GM23338 (cell line): Measurements from ENCODE around the gene MPDU1. TPM values are rescaled to one million over a fixed set of nuclear protein-coding genes. Genes with fewer than 3 reads are reported as not detected.

Experiments
- ATAC-seq: fragments of 200-7000 bp; cut with Tn5 transposase; 3 replicates; pipeline ENCODE4 v1.9.1; 2020
- DNase-seq: peaks from one replicate; pipeline ENCODE4 v3.0.0-alpha.2; 2015; ENCODE audit warnings: low spot score
- H2AFZ ChIP-seq: fragments of 200-600 bp; sonication (generic); 2 replicates; pipeline ENCODE4 v1.8.0; 2016; ENCODE audit warnings: antibody characterized with exemption, mild to moderate bottlenecking, moderate library complexity
- H3F3A ChIP-seq: fragments of 200-600 bp; sonication (generic); replicated peaks from 2 replicates; pipeline ENCODE4 v1.8.0; 2017; ENCODE audit warnings: antibody characterized with exemption, mixed run types, low read depth
- H3K27ac ChIP-seq: fragments of 200-600 bp; sonication (generic); 2 replicates; pipeline ENCODE4 v1.6.1; 2016; ENCODE audit warnings: low read depth
- H3K27me3 ChIP-seq: fragments of 200-600 bp; sonication (generic); 2 replicates; pipeline ENCODE4 v1.8.0; 2016; ENCODE audit warnings: mild to moderate bottlenecking, mixed run types, moderate library complexity; ENCODE audit not compliant: insufficient read depth
- H3K36me3 ChIP-seq: fragments of 200-600 bp; sonication (generic); 2 replicates; pipeline ENCODE4 v1.8.0; 2016; ENCODE audit warnings: mild to moderate bottlenecking; ENCODE audit not compliant: insufficient read depth
- H3K4me1 ChIP-seq: fragments of 200-600 bp; sonication (generic); 2 replicates; pipeline ENCODE4 v1.8.0; 2016; ENCODE audit warnings: mild to moderate bottlenecking, moderate library complexity; ENCODE audit not compliant: insufficient read depth
- H3K4me2 ChIP-seq: fragments of 200-600 bp; sonication (generic); 2 replicates; pipeline ENCODE4 v1.7.1; 2017; ENCODE audit warnings: mixed run types
- H3K4me3 ChIP-seq: fragments of 200-600 bp; sonication (generic); 2 replicates; pipeline ENCODE4 v1.6.1; 2016; ENCODE audit warnings: mixed run types
- H3K79me2 ChIP-seq: fragments of 200-600 bp; sonication (generic); replicated peaks from 2 replicates; pipeline ENCODE4 v1.8.0; 2017; ENCODE audit warnings: mild to moderate bottlenecking; ENCODE audit not compliant: insufficient read depth
- H3K9me2 ChIP-seq: fragments of 200-600 bp; sonication (generic); 2 replicates; pipeline ENCODE4 v1.8.0; 2017; ENCODE audit not compliant: insufficient read depth
- H4K20me1 ChIP-seq: fragments of 200-600 bp; sonication (generic); replicated peaks from 2 replicates; pipeline ENCODE4 v1.8.0; 2017; ENCODE audit warnings: mild to moderate bottlenecking; ENCODE audit not compliant: insufficient read depth
- H3K27ac Mint-ChIP-seq: 2 replicates; pipeline ENCODE4 v1.8.0; 2020; ENCODE audit warnings: inconsistent platforms, mild to moderate bottlenecking, moderate library complexity, mixed read lengths
- H3K27me3 Mint-ChIP-seq: 3 replicates; pipeline ENCODE4 v1.8.0; 2022; ENCODE audit warnings: low read depth, mild to moderate bottlenecking, moderate library complexity, mixed read lengths, inconsistent platforms; ENCODE audit not compliant: insufficient read depth, poor library complexity
- H3K36me3 Mint-ChIP-seq: 3 replicates; pipeline ENCODE4 v1.8.0; 2021; ENCODE audit warnings: low read depth, mild to moderate bottlenecking, inconsistent platforms, moderate library complexity, mixed read lengths
- H3K4me1 Mint-ChIP-seq: 3 replicates; pipeline ENCODE4 v1.8.0; 2020; ENCODE audit warnings: mild to moderate bottlenecking, inconsistent platforms, mixed read lengths
- H3K4me3 Mint-ChIP-seq: 3 replicates; pipeline ENCODE4 v1.8.0; 2021; ENCODE audit warnings: moderate library complexity, mild to moderate bottlenecking, inconsistent platforms, mixed read lengths
- H3K9me3 Mint-ChIP-seq: 3 replicates; pipeline ENCODE4 v1.8.0; 2020; ENCODE audit warnings: moderate library complexity, mild to moderate bottlenecking, inconsistent platforms, mixed read lengths
- CREB1 ChIP-seq: fragments of 250-450 bp; sonication (Bioruptor Pico); IDR thresholded peaks from 2 replicates; pipeline ENCODE4 v1.5.0; 2020; ENCODE audit warnings: low read depth, mild to moderate bottlenecking, moderate library complexity
- EZH2 ChIP-seq: fragments of 200-600 bp; sonication (generic); IDR thresholded peaks from one replicate; pipeline ENCODE4 v1.8.0; 2017; ENCODE audit warnings: antibody characterized with exemption, mild to moderate bottlenecking, low read depth; ENCODE audit not compliant: unreplicated experiment
- JUNB ChIP-seq: IDR thresholded peaks from one replicate; pipeline ENCODE4 v1.6.1; 2016; ENCODE audit warnings: antibody characterized with exemption; ENCODE audit not compliant: unreplicated experiment
- NANOG ChIP-seq: IDR thresholded peaks from 2 replicates; pipeline ENCODE4 v1.6.1; 2016; ENCODE audit warnings: antibody characterized with exemption, borderline replicate concordance
- STAT1 ChIP-seq: IDR thresholded peaks from one replicate; pipeline ENCODE4 v1.6.1; 2016; ENCODE audit warnings: antibody characterized with exemption; ENCODE audit not compliant: unreplicated experiment
- ZNF114 ChIP-seq: fragments of 250-450 bp; sonication (Bioruptor Pico); IDR thresholded peaks from 2 replicates; pipeline ENCODE4 v1.5.0; 2020; ENCODE audit warnings: mild to moderate bottlenecking, moderate library complexity
- polyA plus RNA-seq: library from polyadenylated mRNA; unstranded; fragments of >200 nt; fragmentation: Nextera tagmentation; extraction: Ambion mirVana; gene quantifications from 2 replicates; pipeline ENCODE4 v1.2.1, GENCODE V29; 2016
- total RNA-seq: library from RNA; depleted of rRNA; stranded (reverse); fragments of >200 nt; shearing (Covaris generic); gene quantifications from 2 replicates; pipeline ENCODE4 v1.2.3, GENCODE V29; 2014
- TF ChIP-seq, protein P1 (sequence below): fragments of 250-450 bp; sonication (Bioruptor Pico); IDR thresholded peaks from 2 replicates; pipeline ENCODE4 v1.5.0; 2020; ENCODE audit warnings: mild to moderate bottlenecking, moderate library complexity
- TF ChIP-seq, protein P2 (sequence below): IDR thresholded peaks from 2 replicates; pipeline ENCODE4 v1.6.1; 2016; ENCODE audit warnings: antibody characterized with exemption
- TF ChIP-seq, protein P3 (sequence below), 2 experiments: fragments of 200-600 bp in 1 of 2; sonication (generic) in 1 of 2; conservative IDR thresholded peaks; 2 replicates each; pipeline versions ENCODE4 v1.5.1 to v1.6.1; 2016 to 2017; ENCODE audit warnings: antibody characterized with exemption in 2 of 2, low read depth in 2 of 2, mild to moderate bottlenecking in 2 of 2, moderate library complexity in 1 of 2

The MPDU1 gene
- total and polyA plus RNA-seq, 2 experiments from 2014 or later = 65.1 to 216 TPM

DNA sequence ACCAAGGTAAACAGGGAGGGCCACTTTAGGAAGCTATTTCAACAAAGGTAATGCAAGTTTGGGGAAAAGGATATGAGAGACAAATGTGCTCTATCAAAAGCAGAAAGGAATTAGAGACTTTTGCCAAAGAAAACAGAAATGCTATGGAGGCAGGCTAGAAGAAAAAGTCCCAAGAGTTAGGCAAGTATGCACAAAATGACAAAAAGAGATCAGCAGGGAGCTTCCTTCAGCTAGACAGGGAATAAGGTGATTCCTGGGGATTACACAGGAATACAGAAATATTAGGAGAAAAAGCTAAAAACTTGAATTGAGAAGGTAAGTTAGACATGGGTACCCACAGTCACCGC, 28.6 kb downstream of the MPDU1 start:
- TF ChIP-seq NANOG (no peak), JUNB (no peak), EZH2 (no peak), CREB1 (no peak), STAT1 (no peak), ZNF114 (CRISPR knock-in tag) (no peak)
- TF ChIP-seq, protein P1, sequence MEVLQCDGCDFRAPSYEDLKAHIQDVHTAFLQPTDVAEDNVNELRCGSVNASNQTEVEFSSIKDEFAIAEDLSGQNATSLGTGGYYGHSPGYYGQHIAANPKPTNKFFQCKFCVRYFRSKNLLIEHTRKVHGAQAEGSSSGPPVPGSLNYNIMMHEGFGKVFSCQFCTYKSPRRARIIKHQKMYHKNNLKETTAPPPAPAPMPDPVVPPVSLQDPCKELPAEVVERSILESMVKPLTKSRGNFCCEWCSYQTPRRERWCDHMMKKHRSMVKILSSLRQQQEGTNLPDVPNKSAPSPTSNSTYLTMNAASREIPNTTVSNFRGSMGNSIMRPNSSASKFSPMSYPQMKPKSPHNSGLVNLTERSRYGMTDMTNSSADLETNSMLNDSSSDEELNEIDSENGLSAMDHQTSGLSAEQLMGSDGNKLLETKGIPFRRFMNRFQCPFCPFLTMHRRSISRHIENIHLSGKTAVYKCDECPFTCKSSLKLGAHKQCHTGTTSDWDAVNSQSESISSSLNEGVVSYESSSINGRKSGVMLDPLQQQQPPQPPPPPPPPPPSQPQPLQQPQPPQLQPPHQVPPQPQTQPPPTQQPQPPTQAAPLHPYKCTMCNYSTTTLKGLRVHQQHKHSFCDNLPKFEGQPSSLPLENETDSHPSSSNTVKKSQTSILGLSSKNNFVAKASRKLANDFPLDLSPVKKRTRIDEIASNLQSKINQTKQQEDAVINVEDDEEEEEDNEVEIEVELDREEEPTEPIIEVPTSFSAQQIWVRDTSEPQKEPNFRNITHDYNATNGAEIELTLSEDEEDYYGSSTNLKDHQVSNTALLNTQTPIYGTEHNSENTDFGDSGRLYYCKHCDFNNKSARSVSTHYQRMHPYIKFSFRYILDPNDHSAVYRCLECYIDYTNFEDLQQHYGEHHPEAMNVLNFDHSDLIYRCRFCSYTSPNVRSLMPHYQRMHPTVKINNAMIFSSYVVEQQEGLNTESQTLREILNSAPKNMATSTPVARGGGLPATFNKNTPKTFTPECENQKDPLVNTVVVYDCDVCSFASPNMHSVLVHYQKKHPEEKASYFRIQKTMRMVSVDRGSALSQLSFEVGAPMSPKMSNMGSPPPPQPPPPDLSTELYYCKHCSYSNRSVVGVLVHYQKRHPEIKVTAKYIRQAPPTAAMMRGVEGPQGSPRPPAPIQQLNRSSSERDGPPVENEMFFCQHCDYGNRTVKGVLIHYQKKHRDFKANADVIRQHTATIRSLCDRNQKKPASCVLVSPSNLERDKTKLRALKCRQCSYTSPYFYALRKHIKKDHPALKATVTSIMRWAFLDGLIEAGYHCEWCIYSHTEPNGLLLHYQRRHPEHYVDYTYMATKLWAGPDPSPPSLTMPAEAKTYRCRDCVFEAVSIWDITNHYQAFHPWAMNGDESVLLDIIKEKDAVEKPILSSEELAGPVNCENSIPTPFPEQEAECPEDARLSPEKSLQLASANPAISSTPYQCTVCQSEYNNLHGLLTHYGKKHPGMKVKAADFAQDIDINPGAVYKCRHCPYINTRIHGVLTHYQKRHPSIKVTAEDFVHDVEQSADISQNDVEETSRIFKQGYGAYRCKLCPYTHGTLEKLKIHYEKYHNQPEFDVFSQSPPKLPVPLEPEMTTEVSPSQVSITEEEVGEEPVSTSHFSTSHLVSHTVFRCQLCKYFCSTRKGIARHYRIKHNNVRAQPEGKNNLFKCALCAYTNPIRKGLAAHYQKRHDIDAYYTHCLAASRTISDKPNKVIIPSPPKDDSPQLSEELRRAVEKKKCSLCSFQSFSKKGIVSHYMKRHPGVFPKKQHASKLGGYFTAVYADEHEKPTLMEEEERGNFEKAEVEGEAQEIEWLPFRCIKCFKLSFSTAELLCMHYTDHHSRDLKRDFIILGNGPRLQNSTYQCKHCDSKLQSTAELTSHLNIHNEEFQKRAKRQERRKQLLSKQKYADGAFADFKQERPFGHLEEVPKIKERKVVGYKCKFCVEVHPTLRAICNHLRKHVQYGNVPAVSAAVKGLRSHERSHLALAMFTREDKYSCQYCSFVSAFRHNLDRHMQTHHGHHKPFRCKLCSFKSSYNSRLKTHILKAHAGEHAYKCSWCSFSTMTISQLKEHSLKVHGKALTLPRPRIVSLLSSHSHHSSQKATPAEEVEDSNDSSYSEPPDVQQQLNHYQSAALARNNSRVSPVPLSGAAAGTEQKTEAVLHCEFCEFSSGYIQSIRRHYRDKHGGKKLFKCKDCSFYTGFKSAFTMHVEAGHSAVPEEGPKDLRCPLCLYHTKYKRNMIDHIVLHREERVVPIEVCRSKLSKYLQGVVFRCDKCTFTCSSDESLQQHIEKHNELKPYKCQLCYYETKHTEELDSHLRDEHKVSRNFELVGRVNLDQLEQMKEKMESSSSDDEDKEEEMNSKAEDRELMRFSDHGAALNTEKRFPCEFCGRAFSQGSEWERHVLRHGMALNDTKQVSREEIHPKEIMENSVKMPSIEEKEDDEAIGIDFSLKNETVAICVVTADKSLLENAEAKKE (CRISPR knock-in tag) = no peak
- TF ChIP-seq, protein P2, sequence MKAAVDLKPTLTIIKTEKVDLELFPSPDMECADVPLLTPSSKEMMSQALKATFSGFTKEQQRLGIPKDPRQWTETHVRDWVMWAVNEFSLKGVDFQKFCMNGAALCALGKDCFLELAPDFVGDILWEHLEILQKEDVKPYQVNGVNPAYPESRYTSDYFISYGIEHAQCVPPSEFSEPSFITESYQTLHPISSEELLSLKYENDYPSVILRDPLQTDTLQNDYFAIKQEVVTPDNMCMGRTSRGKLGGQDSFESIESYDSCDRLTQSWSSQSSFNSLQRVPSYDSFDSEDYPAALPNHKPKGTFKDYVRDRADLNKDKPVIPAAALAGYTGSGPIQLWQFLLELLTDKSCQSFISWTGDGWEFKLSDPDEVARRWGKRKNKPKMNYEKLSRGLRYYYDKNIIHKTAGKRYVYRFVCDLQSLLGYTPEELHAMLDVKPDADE = no peak
- TF ChIP-seq, protein P3, sequence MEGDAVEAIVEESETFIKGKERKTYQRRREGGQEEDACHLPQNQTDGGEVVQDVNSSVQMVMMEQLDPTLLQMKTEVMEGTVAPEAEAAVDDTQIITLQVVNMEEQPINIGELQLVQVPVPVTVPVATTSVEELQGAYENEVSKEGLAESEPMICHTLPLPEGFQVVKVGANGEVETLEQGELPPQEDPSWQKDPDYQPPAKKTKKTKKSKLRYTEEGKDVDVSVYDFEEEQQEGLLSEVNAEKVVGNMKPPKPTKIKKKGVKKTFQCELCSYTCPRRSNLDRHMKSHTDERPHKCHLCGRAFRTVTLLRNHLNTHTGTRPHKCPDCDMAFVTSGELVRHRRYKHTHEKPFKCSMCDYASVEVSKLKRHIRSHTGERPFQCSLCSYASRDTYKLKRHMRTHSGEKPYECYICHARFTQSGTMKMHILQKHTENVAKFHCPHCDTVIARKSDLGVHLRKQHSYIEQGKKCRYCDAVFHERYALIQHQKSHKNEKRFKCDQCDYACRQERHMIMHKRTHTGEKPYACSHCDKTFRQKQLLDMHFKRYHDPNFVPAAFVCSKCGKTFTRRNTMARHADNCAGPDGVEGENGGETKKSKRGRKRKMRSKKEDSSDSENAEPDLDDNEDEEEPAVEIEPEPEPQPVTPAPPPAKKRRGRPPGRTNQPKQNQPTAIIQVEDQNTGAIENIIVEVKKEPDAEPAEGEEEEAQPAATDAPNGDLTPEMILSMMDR (conservative IDR thresholded peaks at IDR 0.05; ENCODE audit: low read depth in 2 of 2) = no peak
- peaks cover 17% of the 10 kb centered on the region for H3K4me1 Mint-ChIP-seq
- H3K4me3 ChIP-seq = 0 out of 2 replicates have a peak overlapping the region, but pooled peaks have one; percentile 11
- H2AFZ ChIP-seq = no peak overlapping the region
- H3K36me3 ChIP-seq = no peaks in the 10 kb centered on the region
- H3K27ac Mint-ChIP-seq = no peak overlapping the region
- H3K9me2 ChIP-seq = no peaks in the 10 kb centered on the region
- peak overlapping the region; percentile 47 for H3K4me3 Mint-ChIP-seq
- H3K27ac ChIP-seq = no peak overlapping the region
- DNase-seq (no peak), ATAC-seq (no peak)
- no peaks in the 10 kb centered on the region; the same call in 1 of the 2 replicates for H3K27me3 ChIP-seq
- H3K79me2 ChIP-seq = peaks cover 57% of the 10 kb centered on the region
- peaks cover 26% of the 10 kb centered on the region for H3K4me1 ChIP-seq
- H3K27me3 Mint-ChIP-seq = peaks cover 11% of the 10 kb centered on the region
- H4K20me1 ChIP-seq = peaks cover 35% of the 10 kb centered on the region
- 0 out of 2 replicates have a peak overlapping the region, but pooled peaks have one; percentile 43 for H3K4me2 ChIP-seq
- peaks cover 23% of the 10 kb centered on the region; the same call in 1 of the 2 replicates for H3F3A ChIP-seq
- peaks cover 14% of the 10 kb centered on the region for H3K36me3 Mint-ChIP-seq
- no peaks in the 10 kb centered on the region; the same call in 2 of the 3 replicates for H3K9me3 Mint-ChIP-seq
